GM21447 (cell line): ENCODE measurements around the gene KRTAP23-1.

ENCODE experiments used
- ATAC-seq: cut with Tn5 transposase; IDR thresholded peaks from one replicate; pipeline ENCODE4 v1.9.1; 2021; ENCODE audit not compliant: unreplicated experiment

The KRTAP23-1 gene

DNA sequence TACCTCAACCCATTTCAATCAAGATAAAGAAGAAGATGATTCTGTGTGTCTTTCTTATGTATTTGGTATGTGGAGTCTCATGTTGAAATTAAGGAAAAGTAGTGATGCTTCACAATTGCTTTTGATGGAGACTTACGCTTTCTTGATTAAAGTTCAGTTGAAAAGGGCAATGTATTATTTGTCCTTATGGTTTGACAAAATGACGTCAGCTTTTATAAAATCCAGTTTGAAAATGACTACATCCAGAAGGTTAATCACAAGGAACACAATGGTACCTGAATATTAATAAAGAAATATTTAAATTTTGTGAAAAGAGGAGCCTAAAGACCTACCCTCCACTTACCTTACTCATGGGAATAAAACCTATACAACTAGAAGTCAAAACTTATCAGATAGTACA lies 32.7 kb downstream of the KRTAP23-1 start:
- no peak for ATAC-seq

GRCh38 chr21:30306884-30307283 lies 41.5 kb downstream of the KRTAP23-1 start:
- no peak for ATAC-seq

- no peak for ATAC-seq
These were observed 43.3 kb downstream of the KRTAP23-1 start for GRCh38 chr21:30305136-30305535.
